Body of pancreas (tissue), 4 donors: ENCODE measurements around the gene DOCK3. TPM values are rescaled to one million over a fixed set of nuclear protein-coding genes. Genes with fewer than 3 reads are reported as not detected.

Source experiments
- ATAC-seq: fragments of 150-250 bp; one replicate; pipeline ENCODE4 v1.9.1; 2016
- DNase-seq, 4 donors: peaks; one replicate each; pipeline ENCODE4 v3.0.0-alpha.2; 2019
- H3K27ac ChIP-seq, 4 donors: fragments of 200-600 bp; sonication (generic); 1 replicate in 3 of 4; 2 replicates in 1 of 4; pipeline versions ENCODE4 v1.5.1 to v1.6.1; 2016 to 2019; ENCODE audit warnings: mild to moderate bottlenecking in 1 of 4, mixed read lengths in 1 of 4, moderate library complexity in 1 of 4
- H3K27me3 ChIP-seq, 2 donors: fragments of 200-600 bp; sonication (generic); one replicate each; pipeline ENCODE4 v1.6.0; 2016; ENCODE audit warnings: mild to moderate bottlenecking in 1 of 2
- H3K36me3 ChIP-seq, 2 donors: fragments of 200-600 bp; sonication (generic); replicated peaks in 1 of 2; 2 replicates each; pipeline ENCODE4 v1.5.1; 2016; ENCODE audit warnings: low read depth in 2 of 2; ENCODE audit not compliant: insufficient read depth in 1 of 2
- H3K4me1 ChIP-seq: fragments of 200-600 bp; sonication (generic); one replicate; pipeline ENCODE4 v1.6.0; 2016
- H3K4me3 ChIP-seq, 2 donors: fragments of 200-600 bp; sonication (generic); 1 replicate in 1 of 2; 2 replicates in 1 of 2; pipeline ENCODE4 v1.5.1; 2016 to 2019
- H3K9me3 ChIP-seq, 3 donors: fragments of 200-600 bp; sonication (generic); 1 replicate in 2 of 3; 2 replicates in 1 of 3; pipeline ENCODE4 v1.5.1; 2016
- POLR2A ChIP-seq, 3 donors: fragments of 450-650 bp; IDR thresholded peaks; one replicate each; pipeline ENCODE4 v1.6.1; 2016; ENCODE audit warnings: antibody characterized with exemption in 3 of 3, mild to moderate bottlenecking in 2 of 3
- WGBS, 2 donors: methylation state at CpG; one replicate each; pipeline ENCODE4 v1.1.5; 2017; 5-methylcytosine and 5-hydroxymethylcytosine counted together
- intact Hi-C: fragments of 100-400 bp; cut with DNase I; formaldehyde crosslinking; loops from one replicate; pipeline ENCODE4 v1.15.1; 2023
- total RNA-seq, 2 donors: library from RNA; depleted of rRNA; stranded (reverse); fragments of >200 nt; gene quantifications; one replicate each; pipeline ENCODE4 v1.1.0, GENCODE V29; 2016
- TF ChIP-seq, protein P1 (sequence below), 7 experiments: fragments of 450-650 bp in 4 of 7; fragments of 200-600 bp in 3 of 7; sonication (generic) in 3 of 7; IDR thresholded peaks; one replicate each; pipeline ENCODE4 v1.5.1; 2016 to 2019; ENCODE audit warnings: antibody characterized with exemption in 7 of 7

The DOCK3 gene
- total RNA-seq, 2 donors from 2014 or later, result 0.52 TPM; not detected in 1

DNA sequence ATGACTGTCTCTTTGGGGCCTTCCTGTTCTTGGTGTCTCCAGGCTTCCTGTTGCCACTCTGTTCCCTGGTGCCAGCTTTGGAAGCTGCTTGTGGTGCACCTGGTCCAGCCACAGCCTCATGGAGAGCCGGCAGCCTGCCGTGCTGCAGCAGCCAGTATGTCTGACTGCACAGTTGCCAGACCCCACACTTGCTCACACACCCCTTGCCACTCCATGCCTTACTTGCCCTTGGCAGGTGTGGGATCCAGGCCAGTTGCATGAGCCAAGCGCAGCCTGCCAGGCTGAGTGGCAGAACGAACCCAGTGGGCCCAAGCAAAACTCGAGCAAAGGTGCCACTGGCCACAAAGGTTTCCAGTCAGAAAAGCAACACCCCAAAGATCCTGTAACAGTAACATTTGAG is 309.2 kb downstream of the DOCK3 start:
- H3K36me3 ChIP-seq, result no peaks in the 10 kb centered on the region
- H3K4me3 ChIP-seq, result no peak overlapping the region
- ATAC-seq, result no peak
- no peaks in the 10 kb centered on the region for H3K27me3 ChIP-seq
- H3K27ac ChIP-seq, result no peak overlapping the region
- 73 to 81% methylated on average over 3 to 5 of the region's 5 CpGs for WGBS, 2 donors
- intact Hi-C loops, result no loop called here
- no peaks in the 10 kb centered on the region for H3K4me1 ChIP-seq
- TF ChIP-seq, protein P1, sequence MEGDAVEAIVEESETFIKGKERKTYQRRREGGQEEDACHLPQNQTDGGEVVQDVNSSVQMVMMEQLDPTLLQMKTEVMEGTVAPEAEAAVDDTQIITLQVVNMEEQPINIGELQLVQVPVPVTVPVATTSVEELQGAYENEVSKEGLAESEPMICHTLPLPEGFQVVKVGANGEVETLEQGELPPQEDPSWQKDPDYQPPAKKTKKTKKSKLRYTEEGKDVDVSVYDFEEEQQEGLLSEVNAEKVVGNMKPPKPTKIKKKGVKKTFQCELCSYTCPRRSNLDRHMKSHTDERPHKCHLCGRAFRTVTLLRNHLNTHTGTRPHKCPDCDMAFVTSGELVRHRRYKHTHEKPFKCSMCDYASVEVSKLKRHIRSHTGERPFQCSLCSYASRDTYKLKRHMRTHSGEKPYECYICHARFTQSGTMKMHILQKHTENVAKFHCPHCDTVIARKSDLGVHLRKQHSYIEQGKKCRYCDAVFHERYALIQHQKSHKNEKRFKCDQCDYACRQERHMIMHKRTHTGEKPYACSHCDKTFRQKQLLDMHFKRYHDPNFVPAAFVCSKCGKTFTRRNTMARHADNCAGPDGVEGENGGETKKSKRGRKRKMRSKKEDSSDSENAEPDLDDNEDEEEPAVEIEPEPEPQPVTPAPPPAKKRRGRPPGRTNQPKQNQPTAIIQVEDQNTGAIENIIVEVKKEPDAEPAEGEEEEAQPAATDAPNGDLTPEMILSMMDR (IDR thresholded peaks at IDR 0.05), result no peak
- no peak for TF ChIP-seq POLR2A (IDR thresholded peaks at IDR 0.05)
- no peaks in the 10 kb centered on the region for H3K9me3 ChIP-seq
- DNase-seq, result no peak

DNA sequence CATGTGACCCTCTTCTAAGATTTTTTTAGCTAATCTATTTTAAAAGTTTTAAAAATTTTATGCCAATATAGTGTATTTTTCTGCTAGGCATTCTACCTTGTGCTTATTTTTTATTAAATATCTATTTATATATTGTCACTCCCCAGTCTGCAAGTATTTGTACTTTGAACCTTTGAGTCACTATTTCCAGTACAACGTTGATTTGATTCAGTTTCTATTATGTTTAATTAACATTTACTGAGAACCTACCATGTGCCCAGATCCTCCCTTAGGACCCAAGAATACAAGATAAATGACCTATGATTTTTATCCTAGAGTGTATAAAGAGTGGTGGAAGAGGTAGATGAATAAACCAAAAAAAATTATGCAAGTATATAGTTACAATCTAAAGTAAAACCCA is 311.2 kb downstream of the DOCK3 start:
- no peak for DNase-seq
- H3K9me3 ChIP-seq, result no peaks in the 10 kb centered on the region
- 19 to 25% methylated on average over 1 of the region's 1 CpG for WGBS, 2 donors
- no peak overlapping the region for H3K27ac ChIP-seq
- TF ChIP-seq, protein P1 (IDR thresholded peaks at IDR 0.05), result no peak
- no peak for TF ChIP-seq POLR2A (IDR thresholded peaks at IDR 0.05)
- H3K36me3 ChIP-seq, result no peaks in the 10 kb centered on the region
- no peak overlapping the region for H3K4me3 ChIP-seq
- no peaks in the 10 kb centered on the region for H3K27me3 ChIP-seq
- no peaks in the 10 kb centered on the region for H3K4me1 ChIP-seq
- no peak for ATAC-seq
- intact Hi-C loops, result no loop called here

DNA sequence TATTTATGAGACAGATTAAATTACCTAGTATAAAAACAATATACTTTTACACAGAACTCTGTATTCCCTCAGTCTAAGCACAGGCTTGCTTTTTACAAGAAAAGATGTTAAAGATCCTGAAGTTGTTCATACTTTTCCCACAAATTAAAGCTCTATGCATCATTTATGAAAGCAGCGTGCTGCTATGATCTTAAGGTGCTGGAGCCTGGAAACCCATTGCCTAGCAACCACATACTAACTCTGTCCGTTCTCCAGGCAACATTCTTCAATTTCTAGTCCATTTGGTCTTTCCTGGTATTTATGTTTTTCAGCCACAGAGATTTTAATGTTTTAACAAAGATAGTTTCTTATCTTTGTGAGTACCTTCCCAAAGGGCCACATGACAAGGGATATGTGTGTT is 312.0 kb downstream of the DOCK3 start:
- Histone ChIP-seq H3K9me3 (no peaks in the 10 kb centered on the region), H3K27ac (no peak overlapping the region), H3K27me3 (no peaks in the 10 kb centered on the region), H3K4me1 (no peaks in the 10 kb centered on the region), H3K36me3 (no peaks in the 10 kb centered on the region), H3K4me3 (no peak overlapping the region)
- WGBS, 2 donors, result 57 to 78% methylated on average over 2 of the region's 2 CpGs
- ATAC-seq, result no peak
- DNase-seq, result no peak
- TF ChIP-seq POLR2A (IDR thresholded peaks at IDR 0.05), result no peak
- TF ChIP-seq, protein P1 (IDR thresholded peaks at IDR 0.05), result no peak
- intact Hi-C loops, result no loop called here

DNA sequence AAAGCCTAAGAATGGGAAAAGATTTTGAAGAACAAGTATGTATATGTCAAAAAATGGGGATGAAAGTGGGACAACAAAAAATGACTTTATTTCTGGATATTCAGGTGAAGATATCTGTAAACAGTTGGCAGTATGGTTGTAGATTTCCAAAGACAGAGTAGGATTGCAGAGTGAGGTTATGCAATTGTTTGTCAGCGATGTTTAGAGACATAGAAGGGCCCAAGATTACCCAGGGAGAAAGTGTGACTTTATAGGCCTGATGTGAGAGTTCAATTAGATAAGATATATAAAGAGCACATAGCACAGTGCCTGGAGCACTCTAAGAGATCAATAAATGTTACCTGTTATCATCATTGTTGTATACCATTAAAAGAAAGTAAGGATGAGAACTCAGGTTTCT is 319.8 kb downstream of the DOCK3 start:
- ATAC-seq (no peak), DNase-seq (no peak)
- intact Hi-C loops, result no loop called here
- H3K36me3 ChIP-seq, result no peaks in the 10 kb centered on the region
- no peak overlapping the region for H3K27ac ChIP-seq
- no peaks in the 10 kb centered on the region for H3K9me3 ChIP-seq
- H3K4me1 ChIP-seq, result no peaks in the 10 kb centered on the region
- H3K4me3 ChIP-seq, result no peak overlapping the region
- whole genome bisulfite sequencing, 2 donors, result 71 to 76% methylated on average over 1 of the region's 1 CpG
- no peaks in the 10 kb centered on the region for H3K27me3 ChIP-seq
- TF ChIP-seq POLR2A (IDR thresholded peaks at IDR 0.05), result no peak
- TF ChIP-seq, protein P1 (IDR thresholded peaks at IDR 0.05), result no peak

DNA sequence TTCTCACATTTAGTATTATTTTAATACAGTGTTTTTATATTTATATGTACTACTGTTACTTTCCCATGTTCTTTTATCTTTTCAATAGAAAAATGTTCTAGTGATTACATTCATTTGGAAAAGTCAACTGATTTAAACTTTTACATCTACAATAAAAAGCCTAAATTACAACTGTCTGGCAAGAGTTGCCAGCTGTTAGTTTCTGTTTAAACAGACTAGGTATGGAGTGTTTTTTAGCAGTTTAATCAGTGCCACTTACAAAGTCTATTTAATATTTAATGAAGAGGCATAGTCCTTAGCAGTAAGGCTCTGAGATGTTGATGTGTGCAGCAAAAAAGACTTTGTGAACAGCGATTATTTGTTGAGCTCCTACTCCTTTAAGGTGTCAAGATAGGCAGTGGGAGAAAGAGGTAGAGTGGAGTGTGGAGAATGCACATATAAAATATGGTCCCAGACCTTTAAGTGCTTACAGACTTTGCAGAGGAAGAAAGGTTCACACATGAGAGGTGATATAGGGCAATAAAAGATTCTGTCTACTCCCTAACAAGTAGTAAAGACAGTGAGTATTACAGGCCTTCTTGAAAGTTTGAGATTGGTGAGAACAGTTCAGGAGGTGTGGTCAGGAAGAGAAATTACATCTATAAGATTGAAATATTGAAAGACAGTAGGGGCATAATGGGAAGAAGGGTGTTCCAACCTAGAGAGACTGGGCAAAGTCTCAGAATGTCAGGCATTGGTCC is 320.5 kb downstream of the DOCK3 start:
- WGBS, 2 donors, result 61% methylated on average over 1 of the region's 1 CpG
- no peak overlapping the region for H3K4me3 ChIP-seq
- no peaks in the 10 kb centered on the region for H3K9me3 ChIP-seq
- no peak overlapping the region for H3K27ac ChIP-seq
- no peaks in the 10 kb centered on the region for H3K4me1 ChIP-seq
- DNase-seq (no peak), ATAC-seq (no peak)
- no peaks in the 10 kb centered on the region for H3K27me3 ChIP-seq
- TF ChIP-seq POLR2A (IDR thresholded peaks at IDR 0.05), result no peak
- TF ChIP-seq, protein P1 (IDR thresholded peaks at IDR 0.05), result no peak
- intact Hi-C loops, result no loop called here
- H3K36me3 ChIP-seq, result no peaks in the 10 kb centered on the region
